Left forelimb (tissue), 1 donor: Measurements from ENCODE around the gene GPBP1L1.
A peak's percentile ranks its signal among the peaks of the same experiment; 100 is the strongest.
"Not testable (repeated sequence)": the region's sequence is repeated elsewhere in the genome, so short reads cannot be mapped to it uniquely, and the experiment has no call there.

Source experiments
- DNase-seq: peaks from one replicate; pipeline ENCODE4 v3.0.0-alpha.2; 2018; ENCODE audit warnings: low spot score

GPBP1L1 gene, protein sequence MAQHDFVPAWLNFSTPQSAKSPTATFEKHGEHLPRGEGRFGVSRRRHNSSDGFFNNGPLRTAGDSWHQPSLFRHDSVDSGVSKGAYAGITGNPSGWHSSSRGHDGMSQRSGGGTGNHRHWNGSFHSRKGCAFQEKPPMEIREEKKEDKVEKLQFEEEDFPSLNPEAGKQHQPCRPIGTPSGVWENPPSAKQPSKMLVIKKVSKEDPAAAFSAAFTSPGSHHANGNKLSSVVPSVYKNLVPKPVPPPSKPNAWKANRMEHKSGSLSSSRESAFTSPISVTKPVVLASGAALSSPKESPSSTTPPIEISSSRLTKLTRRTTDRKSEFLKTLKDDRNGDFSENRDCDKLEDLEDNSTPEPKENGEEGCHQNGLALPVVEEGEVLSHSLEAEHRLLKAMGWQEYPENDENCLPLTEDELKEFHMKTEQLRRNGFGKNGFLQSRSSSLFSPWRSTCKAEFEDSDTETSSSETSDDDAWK

DNA sequence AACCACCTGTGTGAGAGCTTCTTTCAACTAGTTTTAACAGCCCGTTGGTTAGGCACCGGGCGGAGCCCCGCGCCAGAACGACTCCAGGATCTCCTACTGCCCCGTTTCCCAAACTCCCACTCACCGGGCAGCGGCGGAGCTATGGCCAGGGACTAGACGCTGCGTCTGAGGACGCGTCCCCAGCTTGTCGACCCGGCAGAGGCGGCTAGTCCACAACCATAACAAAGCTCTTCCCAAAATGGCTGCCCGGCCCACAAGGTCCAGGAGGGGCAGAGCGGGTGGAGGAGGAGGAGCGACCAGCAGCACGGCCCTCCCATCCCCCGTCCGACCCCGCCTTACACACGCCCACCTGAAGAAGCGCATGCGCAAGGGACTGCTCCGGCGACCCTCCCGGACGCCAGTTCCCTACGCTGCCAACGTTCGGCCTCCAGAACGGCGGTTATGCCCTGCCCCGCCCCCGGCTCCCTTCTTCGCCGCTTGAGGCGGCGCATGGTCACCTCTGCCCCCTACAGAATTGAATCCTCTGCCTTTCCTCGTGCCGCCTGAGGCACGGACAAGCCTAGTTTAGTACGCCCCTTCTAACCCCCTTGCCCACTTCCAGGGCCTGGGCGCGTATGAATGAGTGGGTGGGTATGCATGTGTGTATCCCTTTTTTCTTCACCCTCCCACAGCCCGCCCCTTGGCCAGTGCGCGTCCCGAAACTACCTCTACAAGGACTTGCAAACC lies at the start of gene GPBP1L1:
Gene GPBP1L1, minus strand, starts transcription at position 246 of the 726 bp plus-strand sequence. CDS start 27,446 bp downstream, outside the sequence.
- DNase-seq: peak; percentile 99

DNA sequence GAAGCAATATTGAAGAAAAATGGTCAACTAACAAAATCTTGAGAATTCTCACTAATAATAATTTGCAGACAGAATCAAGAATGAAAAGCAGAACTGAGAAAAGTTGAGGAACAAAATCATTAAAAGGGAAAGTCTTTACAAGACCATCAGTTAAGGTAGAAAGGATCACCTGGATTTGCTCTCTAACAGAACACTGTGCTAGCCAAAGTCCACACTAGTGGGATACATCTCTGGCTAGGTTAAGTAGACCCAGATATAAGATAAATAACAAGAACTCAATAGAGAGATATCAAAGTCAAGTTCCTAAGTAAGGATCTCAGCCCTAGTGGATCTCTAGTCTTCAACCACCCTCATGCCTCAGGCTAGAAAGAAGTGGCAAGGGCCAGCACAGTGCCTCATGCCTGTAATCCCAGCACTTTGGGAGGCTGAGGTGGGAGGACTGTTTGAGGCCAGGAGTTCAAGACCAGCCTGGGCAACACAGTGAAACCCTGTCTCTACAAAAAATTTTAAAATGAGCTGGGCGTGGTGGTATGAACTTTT lies 44.5 kb upstream of the GPBP1L1 start:
- DNase-seq: no peak

DNA sequence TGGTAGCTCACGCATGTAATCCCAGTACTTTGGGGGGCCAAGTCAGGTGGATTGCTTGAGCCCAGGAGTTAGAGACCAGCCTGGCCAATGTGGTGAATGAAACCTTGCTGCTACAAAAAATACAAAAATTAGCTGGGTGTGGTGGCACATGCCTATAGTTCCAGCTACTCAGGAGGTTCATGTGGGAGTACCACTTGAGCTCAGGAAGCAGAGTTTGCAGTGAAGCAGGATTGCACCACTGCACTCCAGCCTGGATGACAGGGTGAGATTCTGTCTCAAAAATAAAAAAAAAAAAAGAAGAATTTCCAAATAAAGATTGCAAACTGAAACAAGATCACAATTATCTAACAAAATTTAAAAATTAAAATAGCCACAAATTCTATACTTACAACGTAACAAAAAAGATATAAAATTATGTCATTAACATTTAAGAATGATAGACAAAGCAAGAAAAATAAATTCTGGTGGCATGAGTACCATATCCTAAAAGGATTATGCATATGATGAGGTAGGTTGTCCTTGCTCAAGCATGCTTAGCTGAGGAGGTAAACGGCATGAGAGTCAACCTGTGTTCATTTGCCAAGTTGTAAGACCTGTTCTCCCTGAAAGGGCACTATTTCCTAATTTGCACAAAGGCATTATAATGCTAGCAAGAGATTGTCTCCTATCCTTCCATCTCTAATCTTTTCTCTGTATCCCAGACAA lies 43.9 kb upstream of the GPBP1L1 start:
- no peak for DNase-seq

- DNase-seq: not testable (repeated sequence)
Observed at GRCh38 chr1:45726007-45726406, 39.7 kb upstream of the GPBP1L1 start.

DNA sequence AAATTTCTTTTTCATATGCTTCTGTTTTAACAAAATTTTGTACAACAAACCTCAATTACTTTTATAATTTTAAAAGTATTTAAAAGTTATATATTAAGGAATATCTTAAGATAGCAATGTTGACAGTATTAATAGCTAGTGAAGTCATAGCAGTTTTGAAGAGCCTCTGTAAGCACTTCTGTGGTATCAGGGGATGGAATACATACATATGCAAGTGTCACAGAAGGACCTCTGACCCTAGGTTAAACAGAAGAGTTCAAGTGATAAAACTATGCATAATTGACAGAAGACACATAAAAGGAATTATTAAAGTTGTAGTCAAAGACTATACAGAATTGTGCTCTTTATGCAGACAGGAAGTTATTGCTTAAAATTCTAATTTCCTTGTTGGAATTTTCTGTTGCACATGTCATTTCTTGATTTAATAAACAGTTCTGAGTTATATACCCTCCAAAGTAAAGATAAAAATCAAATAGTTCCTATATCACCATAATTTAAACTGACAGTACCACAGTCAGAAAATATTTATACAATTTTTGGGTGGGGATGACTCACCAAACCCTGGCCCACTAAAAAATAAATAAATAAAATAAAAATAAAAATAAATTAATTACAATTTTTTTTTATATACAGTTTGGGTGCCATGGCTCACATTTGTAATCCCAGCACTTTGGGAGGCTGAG lies 37.1 kb upstream of the GPBP1L1 start:
- no peak for DNase-seq

GRCh38 chr1:45722809-45723208 lies 36.5 kb upstream of the GPBP1L1 start:
- no peak for DNase-seq

- DNase-seq: no peak
Observed at GRCh38 chr1:45721207-45721606, 34.9 kb upstream of the GPBP1L1 start.

DNA sequence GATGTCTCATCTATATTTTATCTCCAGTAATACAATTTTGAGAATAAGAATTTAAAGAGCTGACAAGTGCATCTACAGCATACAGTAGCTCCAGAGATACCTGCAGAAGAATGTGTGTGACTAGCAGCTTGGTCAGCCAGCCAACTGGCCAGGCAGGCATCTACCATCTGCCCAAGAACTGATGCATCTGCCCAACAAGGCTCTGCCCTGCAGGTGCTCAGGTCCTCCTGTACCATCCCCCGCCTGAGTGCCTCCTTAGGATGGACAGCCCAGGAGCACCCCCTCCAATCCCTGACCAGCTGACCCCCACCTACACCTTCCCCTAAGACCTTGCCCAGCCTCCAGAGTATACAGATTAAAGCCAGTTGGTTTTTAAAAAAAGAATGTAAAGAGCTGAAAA lies 32.0 kb upstream of the GPBP1L1 start:
- DNase-seq: no peak

GRCh38 chr1:45717386-45717785 lies 31.1 kb upstream of the GPBP1L1 start:
- not testable (repeated sequence) for DNase-seq

GRCh38 chr1:45716700-45717099 lies 30.4 kb upstream of the GPBP1L1 start:
- DNase-seq: no peak

- no peak for DNase-seq
Observed at GRCh38 chr1:45713711-45714110, 27.4 kb upstream of the GPBP1L1 start.

- DNase-seq: no peak
Observed at GRCh38 chr1:45704637-45705036, 18.3 kb upstream of the GPBP1L1 start.

- DNase-seq: no peak
Observed at GRCh38 chr1:45694823-45695222, 8.5 kb upstream of the GPBP1L1 start.

GRCh38 chr1:45693811-45694210 lies 7.5 kb upstream of the GPBP1L1 start:
- not testable (repeated sequence) for DNase-seq

GRCh38 chr1:45687754-45688740 lies 1.7 kb upstream of the GPBP1L1 start, which contains the start of gene TMEM69:
TSS of gene TMEM69 (plus strand) at chr1:45688181. CDS start at chr1:45691069, 2,888 bp downstream.
- peak; percentile 86 for DNase-seq

- peak; percentile 97 for DNase-seq
Observed at GRCh38 chr1:45687014-45687753, 851 bp upstream of the GPBP1L1 start.

DNA sequence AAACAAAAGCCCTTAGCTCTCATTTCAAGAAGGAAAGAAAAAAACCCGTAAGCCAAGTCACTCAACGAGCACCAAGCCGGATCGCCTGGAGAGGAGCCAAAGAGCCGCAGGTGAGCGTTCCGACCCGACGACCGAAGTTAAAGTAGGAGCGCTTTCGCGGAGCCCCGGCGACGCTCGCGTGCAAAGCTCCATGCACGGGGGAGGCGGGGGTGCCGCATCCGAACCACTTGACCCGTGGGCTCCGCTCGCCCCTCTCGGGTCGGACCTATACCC lies 382 bp downstream of the GPBP1L1 start:
- DNase-seq: no peak

DNA sequence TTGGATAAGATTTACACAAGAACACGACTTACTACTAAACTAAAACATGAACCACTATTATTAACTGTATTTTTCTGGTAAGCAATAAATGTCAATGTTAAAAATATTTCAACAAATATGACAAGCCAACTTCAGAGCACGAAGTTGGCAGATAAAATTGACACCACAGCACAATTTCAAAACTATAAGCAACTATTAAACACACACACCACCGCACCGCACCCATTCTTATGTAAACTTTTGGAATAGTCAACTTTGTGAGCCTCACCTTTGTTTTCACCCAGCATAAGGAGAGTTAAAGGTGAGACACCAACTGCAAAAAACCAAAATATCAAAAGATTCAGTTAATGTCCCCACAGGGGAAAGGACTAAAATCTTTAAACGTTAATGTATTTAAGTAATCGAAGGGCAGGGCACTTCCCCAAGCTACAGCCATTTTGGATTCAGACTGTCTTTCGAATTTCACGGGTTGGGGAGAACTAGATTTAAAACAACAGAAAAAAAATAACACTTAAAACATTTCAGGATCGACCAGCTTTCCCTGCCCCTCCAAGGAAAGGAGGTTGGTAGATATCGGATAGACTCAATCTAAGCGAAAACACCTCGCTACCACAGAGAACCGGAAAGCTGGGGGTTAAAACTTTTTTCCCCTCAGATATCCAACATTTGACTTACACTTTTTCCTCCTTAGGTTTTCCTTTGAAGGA lies 872 bp downstream of the GPBP1L1 start:
- DNase-seq: no peak

DNA sequence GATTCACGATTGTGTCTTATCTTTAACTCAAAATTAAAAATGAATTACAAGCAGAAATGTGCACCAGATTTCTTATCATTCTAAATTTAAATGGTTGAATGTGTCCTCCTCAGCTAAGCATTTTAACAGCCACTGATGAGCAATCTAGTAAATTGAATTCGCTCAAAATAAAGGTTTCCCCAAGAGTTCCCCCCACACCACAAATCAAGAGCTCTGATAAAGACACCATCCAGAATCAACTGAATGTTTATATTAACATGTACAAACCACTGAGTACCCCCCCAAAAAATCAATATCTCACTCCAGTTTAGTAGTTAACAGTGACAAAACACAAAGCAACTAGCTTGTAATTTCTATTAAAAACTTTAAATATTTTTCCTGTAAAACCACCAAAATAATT lies 1.9 kb downstream of the GPBP1L1 start:
- DNase-seq: no peak
